NCI-H1930 (cell line): ENCODE results near the gene RASAL1.

Source experiments
- DNase-seq, 2 experiments: peaks; one replicate each; lab custom pipeline; 2025; lab: John Stamatoyannopoulos, UW

RASAL1 gene

GRCh38 chr12:113115455-113116126 lies 20.0 kb downstream of the RASAL1 start:
- no peak for DNase-seq

DNA sequence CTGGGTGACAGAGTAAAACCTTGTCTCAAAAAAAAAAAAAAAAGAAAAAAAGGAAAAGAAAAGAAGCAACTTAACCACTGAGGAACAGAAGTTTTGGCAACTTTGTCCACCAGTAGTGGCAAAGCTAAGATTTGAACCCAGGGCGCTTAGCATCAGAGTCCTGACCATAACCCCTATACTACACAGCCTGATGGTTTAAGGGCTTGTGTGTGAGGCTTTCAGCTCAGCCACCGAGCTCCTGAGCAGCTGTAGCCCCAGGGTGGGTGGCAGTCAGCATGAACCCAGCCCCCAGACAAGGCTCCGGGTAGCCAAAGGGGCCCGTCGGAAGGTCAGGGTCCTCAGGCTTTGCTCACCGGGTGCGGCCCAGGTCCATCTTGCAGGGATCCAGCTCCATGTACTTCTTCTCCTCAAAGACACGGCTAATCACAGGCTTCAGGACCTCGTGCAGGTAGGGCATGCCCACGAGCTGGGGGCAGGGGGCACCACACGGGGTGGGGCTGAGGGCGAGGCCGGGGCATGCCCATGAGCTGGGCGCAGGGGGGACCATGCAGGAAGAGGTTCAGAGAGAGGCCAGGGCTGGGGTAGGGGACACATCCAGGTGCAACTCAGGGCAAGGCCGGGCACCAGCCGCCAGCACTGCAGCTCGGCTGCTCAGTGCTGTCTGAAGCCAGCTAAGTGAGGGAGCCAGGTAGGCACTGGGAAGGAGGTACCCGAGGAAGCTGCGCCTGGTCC lies 20.9 kb downstream of the RASAL1 start:
- DNase-seq, result no peak

- DNase-seq, result no peak
Observed at GRCh38 chr12:113113397-113113796, 22.2 kb downstream of the RASAL1 start.

DNA sequence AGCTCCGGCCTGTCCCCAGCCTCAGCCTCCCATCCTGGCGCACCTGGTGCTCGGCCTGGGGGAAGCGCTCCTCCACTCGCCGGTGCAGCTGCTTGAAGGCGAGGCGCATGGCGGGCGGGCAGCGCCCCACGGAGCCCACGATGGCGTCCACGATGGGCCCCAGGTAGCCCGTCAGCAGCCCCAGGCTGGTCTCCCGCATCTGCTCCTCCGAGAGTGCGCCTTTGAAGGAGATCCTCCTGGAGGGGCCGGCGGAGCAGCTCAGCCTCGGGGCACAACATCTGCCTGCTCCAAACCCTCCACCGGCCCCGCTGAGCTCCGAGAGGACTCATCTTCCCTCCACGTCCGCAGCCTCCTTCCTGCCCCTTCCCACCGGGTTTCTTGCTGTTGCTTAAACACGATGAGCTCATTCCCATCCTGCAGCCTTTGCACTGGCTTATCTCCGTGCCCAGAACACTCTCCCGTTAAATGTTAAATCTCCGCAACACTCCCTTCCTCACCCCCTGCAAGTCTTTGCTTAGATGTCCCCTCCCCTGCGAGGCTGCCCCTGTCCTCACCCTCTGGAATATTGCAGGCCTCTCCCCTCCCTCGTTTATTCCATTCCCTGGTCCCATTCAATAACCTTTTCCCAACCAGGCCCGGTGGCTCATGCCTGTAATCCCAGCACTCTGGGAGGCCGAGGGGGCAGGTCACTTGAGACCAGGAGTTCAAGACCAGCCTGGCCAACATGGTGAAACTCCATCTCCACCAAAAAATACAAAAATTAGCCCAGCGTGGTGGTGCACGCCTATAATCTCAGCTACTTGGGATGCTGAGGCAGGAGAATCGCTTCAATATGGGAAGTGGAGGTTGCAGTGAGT lies 23.3 kb downstream of the RASAL1 start:
- no peak for DNase-seq

GRCh38 chr12:113111247-113111646 lies 24.3 kb downstream of the RASAL1 start:
- no peak for DNase-seq

DNA sequence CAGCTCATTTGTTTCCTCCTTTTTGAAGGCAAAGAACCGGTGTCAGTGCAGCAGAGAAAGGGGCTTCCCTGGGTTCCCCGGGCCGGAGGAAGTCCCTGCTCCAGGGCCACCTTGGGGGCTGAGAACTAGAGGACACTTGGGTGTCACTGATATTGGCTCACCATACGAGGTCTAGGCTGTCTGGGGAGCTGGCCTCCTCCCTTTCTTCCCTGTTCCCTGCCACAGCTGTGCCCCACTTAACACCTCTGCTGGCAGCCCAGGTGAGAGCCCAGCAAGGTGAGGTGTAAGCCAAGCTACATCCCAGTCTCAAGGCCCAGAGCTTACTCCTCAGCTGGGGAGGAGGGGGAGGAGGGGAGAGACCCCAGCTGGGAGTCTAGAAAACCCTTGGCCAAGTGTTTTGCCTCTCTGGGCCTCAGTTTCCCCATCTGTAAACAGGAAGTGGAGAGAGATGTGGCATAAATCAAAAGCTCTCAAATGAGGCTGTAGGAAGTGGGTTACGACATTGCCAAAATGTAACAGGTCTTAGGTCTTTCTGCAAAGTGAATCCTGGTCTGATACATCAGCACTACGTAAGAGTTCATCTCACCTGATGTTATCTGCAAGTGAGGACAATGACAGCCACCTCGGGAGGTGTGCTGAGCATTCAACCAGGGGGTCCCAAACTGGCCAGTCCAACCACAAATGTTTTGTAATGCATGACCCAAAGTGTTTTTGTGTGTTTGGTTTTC lies 25.5 kb downstream of the RASAL1 start:
- no peak for DNase-seq

GRCh38 chr12:113109360-113109759 lies 26.2 kb downstream of the RASAL1 start:
- DNase-seq, result no peak

DNA sequence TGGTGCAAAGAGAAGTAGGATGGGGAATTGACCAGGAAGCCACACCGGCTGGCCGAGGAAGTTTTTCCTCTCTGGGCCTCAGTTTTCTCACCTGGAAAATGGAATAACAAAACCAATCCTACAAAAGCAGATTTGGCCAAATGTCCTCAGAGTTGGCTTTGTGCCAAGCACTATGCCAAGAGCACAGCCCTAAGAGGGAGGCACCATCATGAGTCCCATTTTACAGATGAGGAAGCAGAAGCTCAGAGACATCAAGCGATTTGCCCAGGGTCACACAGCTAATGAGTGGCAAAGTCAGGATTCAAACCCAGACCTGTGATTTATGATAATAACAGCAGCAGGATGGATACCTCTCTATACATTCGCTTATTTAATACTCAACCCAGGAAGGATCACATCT lies 27.3 kb downstream of the RASAL1 start:
- DNase-seq, result no peak

DNA sequence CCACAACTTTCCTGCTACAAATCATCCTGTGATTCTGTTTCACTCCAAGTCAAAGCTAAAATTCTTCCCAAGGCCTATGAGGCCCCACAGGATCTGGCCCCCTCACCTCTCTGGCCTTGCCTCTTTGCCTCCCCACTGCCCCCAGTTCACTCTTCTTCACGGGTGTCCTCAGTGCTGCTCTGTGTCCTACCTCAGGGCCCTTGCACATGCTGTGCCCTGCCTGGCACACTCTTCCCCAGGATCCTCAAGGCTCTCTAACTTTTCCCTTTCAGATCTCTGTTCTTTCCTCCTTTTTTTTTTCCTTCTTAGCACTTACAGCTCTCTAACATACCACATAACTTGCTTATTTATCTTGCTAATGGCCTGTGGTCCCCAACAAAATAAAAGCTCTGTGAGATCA lies 29.2 kb downstream of the RASAL1 start:
- DNase-seq, result no peak

DNA sequence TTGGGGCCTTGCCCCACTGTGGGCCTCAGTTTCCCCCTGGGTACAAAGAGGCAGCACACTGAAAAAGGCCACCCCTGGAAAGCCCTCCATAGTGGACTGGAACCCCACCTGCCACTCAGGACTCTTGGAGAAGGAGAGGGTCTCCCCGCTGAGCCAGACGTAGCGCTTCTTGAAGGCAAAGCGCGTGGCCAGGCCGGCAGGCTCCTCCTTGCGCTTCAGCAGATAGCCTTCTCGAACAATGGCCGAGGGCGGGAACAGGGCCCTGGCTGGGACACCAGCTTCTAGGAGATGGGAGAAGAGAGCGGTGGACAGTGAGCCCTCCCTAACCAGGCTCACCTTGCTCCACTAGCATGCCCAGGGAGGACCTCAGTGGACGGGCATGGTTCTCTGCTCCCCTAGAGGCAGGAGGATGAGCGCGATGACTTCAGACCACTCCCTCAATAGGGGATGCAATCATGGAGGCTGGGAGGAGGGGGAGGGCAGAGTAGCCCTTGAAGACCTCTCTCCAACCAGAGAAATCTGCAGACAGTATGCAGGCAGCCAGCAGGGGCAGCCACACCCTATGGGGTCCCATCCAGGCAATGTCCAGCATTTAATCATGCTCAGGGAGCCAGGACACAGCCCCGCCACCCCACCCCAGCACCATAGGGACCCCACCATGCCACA lies 29.8 kb downstream of the RASAL1 start:
- DNase-seq, result no peak

GRCh38 chr12:113104953-113105510 lies 30.5 kb downstream of the RASAL1 start:
- DNase-seq, result no peak

DNA sequence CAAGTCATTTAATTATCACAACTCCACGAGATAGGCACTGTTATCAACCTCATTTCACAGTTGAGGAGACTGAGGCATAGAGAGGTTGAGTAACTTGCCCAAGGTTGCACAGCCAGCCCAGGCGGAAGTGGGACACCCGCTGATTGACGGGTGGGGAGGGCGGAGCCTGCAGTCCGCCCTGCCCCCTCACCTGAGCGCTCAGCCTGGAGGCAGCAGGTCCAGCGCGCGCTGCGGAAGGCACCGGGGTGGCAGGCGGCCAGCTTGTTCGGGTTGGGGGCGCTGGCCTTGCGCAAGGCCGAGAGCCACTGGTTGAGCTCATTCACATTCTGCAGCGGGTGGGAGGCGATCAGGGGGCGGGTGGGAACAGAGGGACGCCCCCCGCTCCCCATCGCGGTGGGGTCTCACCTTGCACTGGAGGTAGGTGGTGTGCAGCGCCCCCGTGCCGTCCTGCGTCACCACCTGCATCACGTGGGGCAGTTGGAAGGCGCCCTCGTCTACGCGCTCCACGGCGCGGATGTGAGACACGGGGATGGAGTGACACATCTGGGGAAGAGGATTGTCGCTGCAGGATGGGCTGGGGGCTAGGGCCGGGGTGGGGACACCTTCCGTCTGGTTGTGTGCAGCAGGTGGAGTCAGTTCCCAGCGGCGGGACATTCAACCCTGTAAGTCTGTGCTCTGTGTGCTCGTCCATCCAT lies 31.7 kb downstream of the RASAL1 start:
- DNase-seq, result peak; percentile 61 to 73

DNA sequence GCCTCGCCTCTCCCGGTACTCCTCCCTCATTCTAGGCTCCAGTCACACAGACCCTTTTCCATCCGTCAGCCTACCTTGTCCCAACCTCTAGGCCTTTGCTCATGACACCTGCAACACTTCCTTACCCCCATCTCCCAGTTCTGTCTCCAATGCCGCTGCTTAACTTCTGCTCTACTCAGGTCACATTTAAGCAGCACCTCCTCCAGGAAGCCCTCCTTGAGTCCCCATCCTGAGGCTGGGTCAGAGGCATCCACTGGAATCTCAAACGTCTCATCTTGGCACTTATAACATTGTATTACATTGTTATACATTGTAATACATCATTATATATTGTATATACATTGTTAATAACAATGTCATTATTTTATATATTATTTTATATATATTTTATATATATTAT lies 32.8 kb downstream of the RASAL1 start:
- DNase-seq, result no peak

GRCh38 chr12:113101751-113102150 lies 33.8 kb downstream of the RASAL1 start:
- DNase-seq, result no peak

GRCh38 chr12:113099764-113100163 lies 35.8 kb downstream of the RASAL1 start:
- no peak for DNase-seq

- no peak for DNase-seq
Observed at GRCh38 chr12:113099364-113099763, 36.2 kb downstream of the RASAL1 start.

DNA sequence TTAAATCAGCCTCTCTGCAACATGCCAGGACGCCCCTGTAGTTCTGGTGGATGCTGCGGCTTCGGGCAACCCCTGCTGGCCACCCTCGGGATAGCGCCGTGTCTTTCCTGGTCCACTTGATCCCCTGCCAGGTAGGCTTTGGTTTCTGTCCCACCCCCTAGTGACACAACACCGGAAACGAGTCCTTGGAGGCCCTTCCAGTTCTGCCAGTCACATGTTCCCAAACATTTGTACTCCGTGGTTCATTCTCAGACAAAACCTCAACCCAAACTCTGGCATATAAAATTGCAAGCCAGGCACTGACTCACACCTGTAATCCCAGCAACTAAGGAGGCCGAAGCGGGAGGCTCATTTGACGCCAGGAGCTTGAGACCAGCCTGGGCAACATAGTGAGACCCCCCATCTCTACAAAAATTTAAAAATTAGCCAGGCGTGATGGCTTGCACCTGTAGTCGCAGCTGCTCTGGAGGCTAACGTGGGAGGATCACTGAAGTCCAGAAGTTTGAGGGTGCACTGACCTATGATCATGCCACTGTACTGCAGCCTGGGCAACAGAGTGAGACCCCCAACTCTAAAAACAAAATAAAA lies 37.0 kb downstream of the RASAL1 start:
- DNase-seq, result peak in 1 of 2 experiments; percentile 32

GRCh38 chr12:113097716-113098440 lies 37.7 kb downstream of the RASAL1 start:
- DNase-seq, result no peak

DNA sequence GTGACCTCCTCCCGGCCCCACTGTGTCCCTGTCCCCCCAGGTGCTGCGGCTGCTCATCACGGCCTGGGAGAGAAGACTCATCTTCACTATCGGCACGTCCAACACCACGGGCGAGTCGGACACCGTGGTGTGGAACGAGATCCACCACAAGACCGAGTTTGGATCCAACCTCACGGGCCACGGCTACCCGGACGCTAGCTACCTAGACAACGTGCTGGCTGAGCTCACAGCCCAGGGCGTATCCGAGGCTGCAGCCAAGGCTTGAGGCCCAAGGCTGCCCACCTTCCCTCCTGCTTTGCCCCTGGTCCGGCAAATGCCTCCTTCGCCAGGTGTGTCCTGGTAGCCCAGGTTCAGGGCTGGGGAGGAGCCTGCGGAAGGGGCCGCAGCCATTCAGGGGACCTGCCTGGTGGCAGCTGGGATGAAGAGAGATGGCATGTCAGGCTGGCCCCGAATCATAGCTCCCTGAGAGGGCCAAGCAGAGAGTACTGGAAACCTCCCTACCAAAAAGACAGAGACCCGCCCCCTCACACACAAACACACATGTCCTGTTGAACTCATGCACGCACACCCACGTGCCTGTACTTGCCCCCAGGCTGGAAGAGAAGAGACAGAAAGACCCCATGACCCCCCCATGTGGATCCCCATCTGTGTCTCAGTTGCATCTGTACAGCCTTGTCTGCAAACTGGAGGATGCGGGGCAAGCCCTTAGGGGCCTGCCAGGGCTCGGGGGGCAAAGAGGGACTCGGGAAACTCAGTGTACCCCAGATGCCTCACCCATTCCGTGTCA lies 38.7 kb downstream of the RASAL1 start:
- DNase-seq, result no peak
